ENCODE measurements around the gene THAP5. TPM values are rescaled to one million over a fixed set of nuclear protein-coding genes. Genes with fewer than 3 reads are reported as not detected.

The THAP5 gene
- polyA plus RNA-seq, 1 donor (not counting 4 experiments of a cell fraction or from before 2014, with no cell fraction given), result 9.2 TPM

DNA sequence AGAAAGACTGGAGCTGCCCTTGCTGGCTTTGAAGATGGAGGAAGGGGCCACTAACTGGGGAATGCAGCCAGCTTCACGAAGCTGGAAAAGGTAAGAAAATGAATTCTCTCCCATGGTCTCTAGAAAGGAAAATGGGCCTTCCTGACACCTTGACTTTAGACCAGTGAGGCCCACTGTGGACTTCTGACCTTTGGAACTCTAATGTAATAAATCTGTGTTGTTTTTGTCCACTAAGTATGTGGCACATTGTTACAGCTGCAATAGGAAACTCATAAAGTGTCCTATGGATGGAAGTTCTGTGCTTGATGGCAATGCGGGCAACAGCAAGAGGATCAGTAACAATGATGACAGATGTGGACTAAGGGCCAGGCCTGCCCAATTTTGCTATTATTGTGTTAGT is 21.1 kb upstream of the THAP5 start:
- no peaks in the 10 kb centered on the region for H3K27me3 ChIP-seq (ENCODE audit: control insufficient read depth, extremely low read depth, insufficient read depth, low read length)
- no peak overlapping the region for H3K4me3 ChIP-seq (ENCODE audit: control insufficient read depth in 2 of 3, extremely low read depth in 1 of 3, insufficient read depth in 2 of 3, low read depth in 1 of 3, low read length in 3 of 3)

DNA sequence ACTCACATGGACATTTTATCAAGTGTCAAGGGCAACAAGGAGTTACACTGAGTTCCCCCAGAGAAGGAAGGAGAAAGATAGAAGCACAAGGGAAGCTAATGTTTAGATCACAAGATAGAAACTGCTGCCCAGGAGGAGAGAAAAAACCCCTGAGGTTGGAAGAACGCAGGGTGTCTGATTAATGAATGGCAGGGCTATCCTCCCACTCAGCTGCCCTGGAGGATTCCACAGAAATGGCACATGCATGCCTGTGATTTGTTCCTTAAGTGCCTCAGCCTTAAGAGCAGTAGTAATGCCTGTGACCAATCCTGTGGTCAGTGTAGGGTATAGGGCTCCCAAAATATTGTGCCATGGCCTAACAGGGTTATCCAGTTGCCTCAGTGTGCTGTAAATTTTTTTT is 20.4 kb upstream of the THAP5 start:
- DNase-seq (ENCODE audit: low read depth, low spot score) (no peak), FAIRE-seq (no peak)
- no peak overlapping the region for H3K27ac ChIP-seq (ENCODE audit: control insufficient read depth, insufficient read depth, low read length)
- H3K79me2 ChIP-seq (ENCODE audit: control insufficient read depth, insufficient read depth, low read length), result no peaks in the 10 kb centered on the region
- H2AFZ ChIP-seq (ENCODE audit: control insufficient read depth, low read length), result no peak overlapping the region
- no peaks in the 10 kb centered on the region for H3K9me3 ChIP-seq (ENCODE audit: control insufficient read depth, low read depth, low read length)
- dilution Hi-C loops (cut with MboI; ENCODE audit: extremely low pct_ligation_motif_present, low sequenced_read_pairs), result no loop called here
- H4K20me1 ChIP-seq (ENCODE audit: control insufficient read depth, extremely low read depth, insufficient read depth, low read length), result no peaks in the 10 kb centered on the region
- H3K27me3 ChIP-seq (ENCODE audit: control insufficient read depth, extremely low read depth, insufficient read depth, low read length), result no peaks in the 10 kb centered on the region
- no peak overlapping the region for H3K4me2 ChIP-seq (ENCODE audit: control insufficient read depth, extremely low read depth, insufficient read depth, low read depth, low read length)
- H3K36me3 ChIP-seq (ENCODE audit: control insufficient read depth in 2 of 2, extremely low read depth in 1 of 2, insufficient read depth in 2 of 2, low read length in 2 of 2), result no peaks in the 10 kb centered on the region
- H3K9ac ChIP-seq (ENCODE audit: control insufficient read depth, extremely low read depth, insufficient read depth, low read length), result no peak overlapping the region
- H3K4me1 ChIP-seq (ENCODE audit: control insufficient read depth, extremely low read depth, insufficient read depth, low read length), result no peaks in the 10 kb centered on the region
- no peaks in the 10 kb centered on the region for H3K9me1 ChIP-seq (ENCODE audit: control insufficient read depth, extremely low read depth, insufficient read depth, low read length)
- H3K4me3 ChIP-seq (ENCODE audit: control insufficient read depth in 2 of 3, extremely low read depth in 1 of 3, insufficient read depth in 2 of 3, low read depth in 1 of 3, low read length in 3 of 3), result no peak overlapping the region
- TF ChIP-seq, protein P1, sequence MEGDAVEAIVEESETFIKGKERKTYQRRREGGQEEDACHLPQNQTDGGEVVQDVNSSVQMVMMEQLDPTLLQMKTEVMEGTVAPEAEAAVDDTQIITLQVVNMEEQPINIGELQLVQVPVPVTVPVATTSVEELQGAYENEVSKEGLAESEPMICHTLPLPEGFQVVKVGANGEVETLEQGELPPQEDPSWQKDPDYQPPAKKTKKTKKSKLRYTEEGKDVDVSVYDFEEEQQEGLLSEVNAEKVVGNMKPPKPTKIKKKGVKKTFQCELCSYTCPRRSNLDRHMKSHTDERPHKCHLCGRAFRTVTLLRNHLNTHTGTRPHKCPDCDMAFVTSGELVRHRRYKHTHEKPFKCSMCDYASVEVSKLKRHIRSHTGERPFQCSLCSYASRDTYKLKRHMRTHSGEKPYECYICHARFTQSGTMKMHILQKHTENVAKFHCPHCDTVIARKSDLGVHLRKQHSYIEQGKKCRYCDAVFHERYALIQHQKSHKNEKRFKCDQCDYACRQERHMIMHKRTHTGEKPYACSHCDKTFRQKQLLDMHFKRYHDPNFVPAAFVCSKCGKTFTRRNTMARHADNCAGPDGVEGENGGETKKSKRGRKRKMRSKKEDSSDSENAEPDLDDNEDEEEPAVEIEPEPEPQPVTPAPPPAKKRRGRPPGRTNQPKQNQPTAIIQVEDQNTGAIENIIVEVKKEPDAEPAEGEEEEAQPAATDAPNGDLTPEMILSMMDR (optimal IDR thresholded peaks at IDR 0.05 in 1 of 3, IDR thresholded peaks at IDR 0.05 in 1 of 3, conservative IDR thresholded peaks at IDR 0.05 in 1 of 3; ENCODE audit: extremely low read depth in 1 of 3, insufficient read depth in 2 of 3, low read length in 3 of 3), result no peak
- no peak for TF ChIP-seq EZH2 (IDR thresholded peaks at IDR 0.05; ENCODE audit: low read length)

More for the DNA sequence above, 21.1 kb upstream of the THAP5 start:
- H3K9me1 ChIP-seq (ENCODE audit: control insufficient read depth, extremely low read depth, insufficient read depth, low read length), result no peaks in the 10 kb centered on the region
- DNase-seq (ENCODE audit: low read depth, low spot score) (no peak), FAIRE-seq (no peak)
- no peak overlapping the region for H2AFZ ChIP-seq (ENCODE audit: control insufficient read depth, low read length)
- H3K9ac ChIP-seq (ENCODE audit: control insufficient read depth, extremely low read depth, insufficient read depth, low read length), result no peak overlapping the region
- H3K9me3 ChIP-seq (ENCODE audit: control insufficient read depth, low read depth, low read length), result no peaks in the 10 kb centered on the region
- H3K36me3 ChIP-seq (ENCODE audit: control insufficient read depth in 2 of 2, extremely low read depth in 1 of 2, insufficient read depth in 2 of 2, low read length in 2 of 2), result no peaks in the 10 kb centered on the region
- no peaks in the 10 kb centered on the region for H3K4me1 ChIP-seq (ENCODE audit: control insufficient read depth, extremely low read depth, insufficient read depth, low read length)
- dilution Hi-C loops (cut with MboI; ENCODE audit: extremely low pct_ligation_motif_present, low sequenced_read_pairs), result no loop called here
- H4K20me1 ChIP-seq (ENCODE audit: control insufficient read depth, extremely low read depth, insufficient read depth, low read length), result no peaks in the 10 kb centered on the region
- TF ChIP-seq EZH2 (IDR thresholded peaks at IDR 0.05; ENCODE audit: low read length), result no peak
- TF ChIP-seq, protein P1 (optimal IDR thresholded peaks at IDR 0.05 in 1 of 3, IDR thresholded peaks at IDR 0.05 in 1 of 3, conservative IDR thresholded peaks at IDR 0.05 in 1 of 3; ENCODE audit: extremely low read depth in 1 of 3, insufficient read depth in 2 of 3, low read length in 3 of 3), result no peak
- H3K79me2 ChIP-seq (ENCODE audit: control insufficient read depth, insufficient read depth, low read length), result no peaks in the 10 kb centered on the region
- H3K4me2 ChIP-seq (ENCODE audit: control insufficient read depth, extremely low read depth, insufficient read depth, low read depth, low read length), result no peak overlapping the region
- no peak overlapping the region for H3K27ac ChIP-seq (ENCODE audit: control insufficient read depth, insufficient read depth, low read length)
